ENCODE results near the gene TPD52L1. TPM values are rescaled to one million over a fixed set of nuclear protein-coding genes. Genes with fewer than 3 reads are reported as not detected.

TPD52L1 gene
- total RNA-seq, 3 donors from 2014 or later (not counting 1 experiment from before 2014, with no cell fraction given), result 1.2 TPM; not detected in 1

DNA sequence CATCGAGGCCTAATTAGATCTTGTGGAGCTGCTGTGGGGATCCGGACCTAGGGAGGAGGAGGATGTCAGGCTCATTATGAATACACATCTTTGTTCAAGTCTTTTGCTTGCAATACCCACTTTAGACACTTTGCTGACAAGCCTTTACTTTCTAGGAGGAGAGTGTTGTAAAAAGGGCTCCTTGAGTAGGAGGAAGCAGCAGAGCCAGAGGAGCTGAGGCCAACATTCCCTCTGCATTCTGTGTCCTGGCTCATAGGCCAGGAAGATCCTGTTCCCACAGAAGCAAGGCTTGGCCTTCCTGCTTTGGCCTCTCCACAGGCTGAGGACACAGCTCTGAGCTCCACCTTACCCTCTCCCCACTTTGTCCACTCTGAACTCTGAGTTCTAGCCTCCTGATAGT is 67.1 kb downstream of the TPD52L1 start:
- peaks cover 3 to 14% of the 10 kb centered on the region in 2 donors for H3K27me3 Mint-ChIP-seq (ENCODE audit: low read depth in 2 of 2)
- H3K27me3 ChIP-seq (ENCODE audit: control insufficient read depth, insufficient read depth, low read length), result no peaks in the 10 kb centered on the region
- H3K36me3 Mint-ChIP-seq, result no peaks in the 10 kb centered on the region
- H3K4me1 ChIP-seq (ENCODE audit: control insufficient read depth, insufficient read depth, low read length), result no peaks in the 10 kb centered on the region
- H3K4me3 Mint-ChIP-seq, result no peak overlapping the region
- peaks cover 6 to 7% of the 10 kb centered on the region in 2 donors for H3K4me1 Mint-ChIP-seq
- H3K27ac Mint-ChIP-seq, result no peak overlapping the region
- no peaks in the 10 kb centered on the region for H3K36me3 ChIP-seq (ENCODE audit: control insufficient read depth, insufficient read depth, low read length)
- no peak overlapping the region for H3K27ac ChIP-seq (ENCODE audit: low read length)
- no peaks in the 10 kb centered on the region for H3K9me3 ChIP-seq (ENCODE audit: control insufficient read depth, insufficient read depth, low read length)
- no peak overlapping the region for H3K4me3 ChIP-seq (ENCODE audit: low read length)
- no peaks in the 10 kb centered on the region for H3K9me3 Mint-ChIP-seq
- WGBS (ENCODE audit: insufficient coverage), result 100% methylated on average over 2 of the region's 2 CpGs
- intact Hi-C loops (cut with micrococcal nuclease), result no loop called here
- DNase-seq (no peak), ATAC-seq (no peak)
- TF ChIP-seq, protein P1, sequence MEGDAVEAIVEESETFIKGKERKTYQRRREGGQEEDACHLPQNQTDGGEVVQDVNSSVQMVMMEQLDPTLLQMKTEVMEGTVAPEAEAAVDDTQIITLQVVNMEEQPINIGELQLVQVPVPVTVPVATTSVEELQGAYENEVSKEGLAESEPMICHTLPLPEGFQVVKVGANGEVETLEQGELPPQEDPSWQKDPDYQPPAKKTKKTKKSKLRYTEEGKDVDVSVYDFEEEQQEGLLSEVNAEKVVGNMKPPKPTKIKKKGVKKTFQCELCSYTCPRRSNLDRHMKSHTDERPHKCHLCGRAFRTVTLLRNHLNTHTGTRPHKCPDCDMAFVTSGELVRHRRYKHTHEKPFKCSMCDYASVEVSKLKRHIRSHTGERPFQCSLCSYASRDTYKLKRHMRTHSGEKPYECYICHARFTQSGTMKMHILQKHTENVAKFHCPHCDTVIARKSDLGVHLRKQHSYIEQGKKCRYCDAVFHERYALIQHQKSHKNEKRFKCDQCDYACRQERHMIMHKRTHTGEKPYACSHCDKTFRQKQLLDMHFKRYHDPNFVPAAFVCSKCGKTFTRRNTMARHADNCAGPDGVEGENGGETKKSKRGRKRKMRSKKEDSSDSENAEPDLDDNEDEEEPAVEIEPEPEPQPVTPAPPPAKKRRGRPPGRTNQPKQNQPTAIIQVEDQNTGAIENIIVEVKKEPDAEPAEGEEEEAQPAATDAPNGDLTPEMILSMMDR (IDR thresholded peaks at IDR 0.05), result no peak

DNA sequence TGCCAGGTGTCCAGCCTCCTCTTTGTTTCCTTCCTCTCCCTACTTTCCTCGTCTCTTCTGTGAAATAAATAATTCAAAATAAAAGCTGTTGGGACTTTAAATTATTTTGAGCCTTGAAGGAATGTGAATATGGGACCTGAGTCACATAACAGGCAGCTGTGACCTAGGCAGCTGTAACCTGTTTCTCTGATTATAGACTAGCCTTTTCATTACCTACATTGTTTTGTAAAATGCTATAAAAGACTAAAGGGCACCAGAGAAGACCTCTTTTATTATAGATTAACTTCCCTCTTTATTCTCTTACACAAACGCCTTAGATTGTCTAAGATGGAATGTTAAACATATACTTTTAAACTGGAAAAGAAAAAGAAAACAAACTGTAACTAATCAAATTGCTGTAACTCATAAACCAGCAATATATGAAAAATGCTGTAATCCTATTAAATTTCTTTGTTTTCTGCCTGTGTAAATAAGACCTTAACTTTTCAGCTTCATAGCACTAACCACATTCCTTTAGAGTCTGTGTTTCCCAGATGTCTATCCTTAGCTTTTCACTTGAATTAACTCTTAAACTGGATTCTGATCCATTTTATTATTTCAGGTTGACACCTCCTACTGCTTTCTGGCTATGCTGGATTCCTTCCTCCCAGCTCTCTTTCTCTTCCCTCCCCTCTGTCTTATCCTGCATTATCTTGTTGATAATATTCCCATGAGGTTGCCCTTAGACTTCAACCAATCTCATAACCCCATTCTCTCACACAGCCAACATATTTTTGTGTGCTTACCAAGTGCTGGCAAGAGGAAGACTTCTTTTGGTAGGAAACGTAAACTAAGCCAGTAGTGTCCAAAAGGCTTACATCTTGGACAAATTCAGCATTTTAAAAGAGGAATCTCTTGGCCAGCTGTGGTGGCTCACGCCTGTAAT is 69.2 kb downstream of the TPD52L1 start:
- DNase-seq (no peak), ATAC-seq (no peak)
- Histone ChIP-seq H3K9me3 (ENCODE audit: control insufficient read depth, insufficient read depth, low read length) (no peaks in the 10 kb centered on the region), H3K27ac (ENCODE audit: low read length) (no peak overlapping the region), H3K4me3 (ENCODE audit: low read length) (no peak overlapping the region), H3K27me3 (ENCODE audit: control insufficient read depth, insufficient read depth, low read length) (no peaks in the 10 kb centered on the region), H3K36me3 (ENCODE audit: control insufficient read depth, insufficient read depth, low read length) (no peaks in the 10 kb centered on the region), H3K4me1 (ENCODE audit: control insufficient read depth, insufficient read depth, low read length) (no peaks in the 10 kb centered on the region)
- Mint-ChIP-seq H3K4me3 (no peak overlapping the region), H3K4me1 (peaks cover 6 to 7% of the 10 kb centered on the region in 2 donors), H3K9me3 (no peaks in the 10 kb centered on the region), H3K27me3 (ENCODE audit: low read depth in 2 of 2) (peaks cover 3 to 11% of the 10 kb centered on the region in 2 donors), H3K36me3 (no peaks in the 10 kb centered on the region), H3K27ac (no peak overlapping the region)
- TF ChIP-seq, protein P1 (IDR thresholded peaks at IDR 0.05), result no peak
- intact Hi-C loops (cut with micrococcal nuclease), result no loop called here
- WGBS (ENCODE audit: insufficient coverage), result 81% methylated on average over 2 of the region's 4 CpGs

DNA sequence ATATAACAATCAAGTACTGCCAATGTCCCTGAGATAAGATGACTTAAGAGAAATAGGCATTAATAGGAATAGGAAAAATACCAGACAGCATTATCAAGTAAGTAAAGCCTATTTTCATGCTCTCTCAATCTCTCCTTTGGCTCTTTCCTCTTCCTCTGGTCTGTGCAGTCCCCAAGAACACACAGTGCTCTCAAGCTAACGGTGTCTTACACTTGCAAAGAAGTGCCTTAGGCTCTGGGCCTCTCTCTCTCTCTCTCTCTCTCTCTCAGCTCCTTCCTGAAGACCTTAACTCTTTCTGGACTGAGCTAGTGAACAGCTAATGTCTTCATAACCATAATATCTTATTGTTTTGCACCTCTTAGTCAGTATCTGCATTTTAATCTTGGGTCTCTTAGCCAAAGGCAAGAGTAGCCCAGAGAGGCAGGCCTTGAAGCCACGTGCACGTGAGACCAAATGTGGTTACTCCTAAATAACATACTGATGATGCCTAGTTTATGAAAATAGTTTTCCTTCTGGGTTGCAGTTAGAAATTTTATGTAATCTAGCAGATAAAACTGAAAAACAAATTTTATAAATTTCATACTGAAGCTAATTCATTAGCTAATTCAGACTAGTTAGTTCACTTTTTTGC is 70.8 kb downstream of the TPD52L1 start:
- intact Hi-C loops (cut with micrococcal nuclease), result no loop called here
- no peak for ATAC-seq
- H3K27ac ChIP-seq (ENCODE audit: low read length), result no peak overlapping the region
- Mint-ChIP-seq H3K27ac (no peak overlapping the region), H3K4me3 (no peak overlapping the region), H3K27me3 (ENCODE audit: low read depth in 2 of 2) (no peaks in the 10 kb centered on the region), H3K36me3 (no peaks in the 10 kb centered on the region), H3K4me1 (peaks cover 6 to 7% of the 10 kb centered on the region in 2 donors), H3K9me3 (no peaks in the 10 kb centered on the region)
- H3K36me3 ChIP-seq (ENCODE audit: control insufficient read depth, insufficient read depth, low read length), result no peaks in the 10 kb centered on the region
- no peaks in the 10 kb centered on the region for H3K27me3 ChIP-seq (ENCODE audit: control insufficient read depth, insufficient read depth, low read length)
- TF ChIP-seq, protein P1 (IDR thresholded peaks at IDR 0.05), result no peak
- no peaks in the 10 kb centered on the region for H3K9me3 ChIP-seq (ENCODE audit: control insufficient read depth, insufficient read depth, low read length)
- no peak overlapping the region for H3K4me3 ChIP-seq (ENCODE audit: low read length)
- WGBS (ENCODE audit: insufficient coverage), result 67% methylated on average over 3 of the region's 3 CpGs
- no peak for DNase-seq
- H3K4me1 ChIP-seq (ENCODE audit: control insufficient read depth, insufficient read depth, low read length), result no peaks in the 10 kb centered on the region

Data from natural killer cell (primary cell).